Measurements from ENCODE around the gene DTNA. TPM values are rescaled to one million over a fixed set of nuclear protein-coding genes. Genes with fewer than 3 reads are reported as not detected.

The DTNA gene
- total RNA-seq, 2 donors from 2014 or later = 10.7 to 76.2 TPM

GRCh38 chr18:34691614-34692013, 18.5 kb upstream of the DTNA start:
- no peaks in the 10 kb centered on the region for H3K4me1 ChIP-seq (replicated peaks)
- no peaks in the 10 kb centered on the region for H3K9me3 ChIP-seq
- TF ChIP-seq CTCF (IDR thresholded peaks at IDR 0.05) (no peak), POLR2A (IDR thresholded peaks at IDR 0.05) (no peak)
- intact Hi-C loops (cut with DNase I) = no loop called here
- H3K4me3 ChIP-seq = no peak overlapping the region
- H3K27ac ChIP-seq = no peak overlapping the region
- DNase-seq (ENCODE audit: low spot score) = no peak
- H3K27me3 ChIP-seq (replicated peaks; ENCODE audit: insufficient read depth) = no peaks in the 10 kb centered on the region
- no peaks in the 10 kb centered on the region for H3K36me3 ChIP-seq

- no peaks in the 10 kb centered on the region for H3K36me3 ChIP-seq
- no peak overlapping the region for H3K4me3 ChIP-seq
- TF ChIP-seq POLR2AphosphoS5 (IDR thresholded peaks at IDR 0.05) = no peak
- TF ChIP-seq CTCF (IDR thresholded peaks at IDR 0.05) = no peak
- TF ChIP-seq POLR2A (IDR thresholded peaks at IDR 0.05) = no peak
- intact Hi-C loops (cut with DNase I) = no loop called here
- no peaks in the 10 kb centered on the region for H3K4me1 ChIP-seq (replicated peaks)
- no peaks in the 10 kb centered on the region for H3K9me3 ChIP-seq
- no peaks in the 10 kb centered on the region for H3K27me3 ChIP-seq (replicated peaks; ENCODE audit: insufficient read depth)
- no peak overlapping the region for H3K27ac ChIP-seq
- WGBS = 25% methylated on average over 5 of the region's 5 CpGs
- no peak for DNase-seq (ENCODE audit: low spot score)
Measured at GRCh38 chr18:34694591-34695165, 15.4 kb upstream of the DTNA start.

GRCh38 chr18:34695310-34695709, 14.8 kb upstream of the DTNA start:
- intact Hi-C loops (cut with DNase I) = no loop called here
- WGBS = 42% methylated on average over 5 of the region's 5 CpGs
- no peak overlapping the region for H3K4me3 ChIP-seq

GRCh38 chr18:34696671-34697070, 13.4 kb upstream of the DTNA start:
- WGBS = 99% methylated on average over 2 of the region's 2 CpGs

More at GRCh38 chr18:34695310-34695709, 14.8 kb upstream of the DTNA start:
- Histone ChIP-seq H3K9me3 (no peaks in the 10 kb centered on the region), H3K27me3 (replicated peaks; ENCODE audit: insufficient read depth) (no peaks in the 10 kb centered on the region), H3K27ac (no peak overlapping the region), H3K4me1 (replicated peaks) (no peaks in the 10 kb centered on the region), H3K36me3 (no peaks in the 10 kb centered on the region)
- DNase-seq (ENCODE audit: low spot score) = no peak
- TF ChIP-seq CTCF (IDR thresholded peaks at IDR 0.05) (no peak), POLR2AphosphoS5 (IDR thresholded peaks at IDR 0.05) (no peak), POLR2A (IDR thresholded peaks at IDR 0.05) (no peak)

More at GRCh38 chr18:34696671-34697070, 13.4 kb upstream of the DTNA start:
- no peaks in the 10 kb centered on the region for H3K4me1 ChIP-seq (replicated peaks)
- no peaks in the 10 kb centered on the region for H3K9me3 ChIP-seq
- no peaks in the 10 kb centered on the region for H3K36me3 ChIP-seq
- no peak overlapping the region for H3K27ac ChIP-seq
- H3K4me3 ChIP-seq = no peak overlapping the region
- intact Hi-C loops (cut with DNase I) = no loop called here
- TF ChIP-seq POLR2A (IDR thresholded peaks at IDR 0.05) (no peak), CTCF (IDR thresholded peaks at IDR 0.05) (no peak), POLR2AphosphoS5 (IDR thresholded peaks at IDR 0.05) (no peak)
- no peaks in the 10 kb centered on the region for H3K27me3 ChIP-seq (replicated peaks; ENCODE audit: insufficient read depth)
- no peak for DNase-seq (ENCODE audit: low spot score)

All from prostate gland (tissue), 2 donors.